Panc1 (cell line): ENCODE data around the gene PARP16.

Experiments used
- CTCF ChIP-seq: fragments of 450-650 bp; IDR thresholded peaks from 2 replicates; pipeline ENCODE4 v1.5.1; 2017; ENCODE audit warnings: mild to moderate bottlenecking
- POLR2AphosphoS5 ChIP-seq: IDR thresholded peaks from 2 replicates; pipeline ENCODE4 v1.6.1; 2012; ENCODE audit warnings: mild to moderate bottlenecking, low read depth, low read length, moderate library complexity
- REST ChIP-seq, 2 experiments: IDR thresholded peaks; 2 replicates each; pipeline ENCODE4 v1.6.1; 2011 to 2012; ENCODE audit warnings: low read depth in 2 of 2, control low read depth in 1 of 2, low read length in 1 of 2, mild to moderate bottlenecking in 1 of 2, moderate library complexity in 1 of 2; ENCODE audit not compliant: insufficient read depth in 1 of 2
- SIN3A ChIP-seq: IDR thresholded peaks from 2 replicates; pipeline ENCODE4 v1.6.1; 2012; ENCODE audit warnings: low read depth, mild to moderate bottlenecking, low read length, moderate library complexity, borderline replicate concordance; ENCODE audit not compliant: insufficient read depth
- TCF7L2 ChIP-seq: IDR thresholded peaks from 2 replicates; pipeline ENCODE4 v1.6.1; 2011; ENCODE audit warnings: mild to moderate bottlenecking, low read depth, low read length, inconsistent platforms

GRCh38 chr15:65285291-65286068, 1.2 kb downstream of the PARP16 start:
- TF ChIP-seq POLR2AphosphoS5 (no peak), CTCF (no peak), SIN3A (no peak), REST (IDR thresholded peaks at IDR 0.05; ENCODE audit: insufficient read depth in 1 of 2, low read depth in 2 of 2, low read length in 1 of 2) (no peak), TCF7L2 (no peak)
